HG03520 (cell line): ENCODE data around the gene PIK3R5.

ENCODE experiments used
- ATAC-seq: cut with Tn5 transposase; IDR thresholded peaks from one replicate; pipeline ENCODE4 v1.9.1; 2021; ENCODE audit warnings: mild to moderate bottlenecking, moderate library complexity; ENCODE audit not compliant: unreplicated experiment

The PIK3R5 gene

GRCh38 chr17:8881606-8882005, 83.9 kb downstream of the PIK3R5 start:
- ATAC-seq = no peak

- ATAC-seq = no peak
Measured at GRCh38 chr17:8880466-8880865, 85.0 kb downstream of the PIK3R5 start.

- ATAC-seq = no peak
Measured at GRCh38 chr17:8879410-8879809, 86.1 kb downstream of the PIK3R5 start.

GRCh38 chr17:8877984-8878383, 87.5 kb downstream of the PIK3R5 start:
- ATAC-seq = no peak

- ATAC-seq = no peak
Measured at GRCh38 chr17:8875957-8876356, 89.5 kb downstream of the PIK3R5 start.

GRCh38 chr17:8875436-8875835, 90.1 kb downstream of the PIK3R5 start:
- no peak for ATAC-seq

GRCh38 chr17:8873801-8874715, 91.4 kb downstream of the PIK3R5 start:
- ATAC-seq = no peak

GRCh38 chr17:8872705-8873435, 92.6 kb downstream of the PIK3R5 start:
- ATAC-seq = no peak

GRCh38 chr17:8872036-8872704, 93.3 kb downstream of the PIK3R5 start:
- ATAC-seq = no peak

- ATAC-seq = no peak
Measured at GRCh38 chr17:8871081-8871581, 94.4 kb downstream of the PIK3R5 start.

- ATAC-seq = no peak
Measured at GRCh38 chr17:8870406-8871040, 95.0 kb downstream of the PIK3R5 start.

GRCh38 chr17:8869114-8869815, 96.2 kb downstream of the PIK3R5 start:
- no peak for ATAC-seq

GRCh38 chr17:8868529-8868951, 97.0 kb downstream of the PIK3R5 start:
- ATAC-seq = no peak

- ATAC-seq = no peak
Measured at GRCh38 chr17:8868092-8868491, 97.4 kb downstream of the PIK3R5 start.

- no peak for ATAC-seq
Measured at GRCh38 chr17:8867361-8867981, 98.0 kb downstream of the PIK3R5 start, which contains the start of gene PIK3R6. PIK3R6 (minus strand) TSS chr17:8867674; CDS start chr17:8849794, 17,880 bp downstream.

- ATAC-seq = no peak
Measured at GRCh38 chr17:8865811-8866210, 99.7 kb downstream of the PIK3R5 start.

GRCh38 chr17:8865385-8865784, 100.1 kb downstream of the PIK3R5 start:
- no peak for ATAC-seq

- no peak for ATAC-seq
Measured at GRCh38 chr17:8862213-8863056, 103.1 kb downstream of the PIK3R5 start.
